ENCODE results near the gene FRMD4A. TPM values are rescaled to one million over a fixed set of nuclear protein-coding genes. Genes with fewer than 3 reads are reported as not detected.

FRMD4A gene
- total and polyA plus RNA-seq, 12 donors, result 9.1 to 29.6 (median 14.6) TPM

DNA sequence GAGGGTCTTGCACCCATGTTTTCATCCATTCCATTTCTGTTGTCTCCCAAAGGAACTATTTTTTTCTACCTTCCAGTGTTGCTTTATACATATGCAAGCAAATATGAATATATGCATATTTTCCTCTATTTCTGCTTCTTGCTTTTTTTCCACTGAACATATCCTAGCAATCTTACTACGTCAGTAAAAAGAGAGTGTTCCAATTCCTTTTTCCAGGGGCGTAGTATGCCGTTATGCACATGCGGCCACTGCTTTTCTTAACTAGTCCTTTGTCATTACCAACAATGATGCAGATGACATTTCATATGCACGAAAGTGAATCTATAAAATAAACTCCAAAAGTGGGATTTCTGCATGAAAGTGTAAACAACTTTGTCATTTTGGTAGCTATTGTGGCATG is 40.2 kb upstream of the FRMD4A start:
- H3K9me3 ChIP-seq (replicated peaks in 1 of 3), result no peaks in the 10 kb centered on the region
- H3K4me3 ChIP-seq, result no peak overlapping the region
- DNase-seq, result no peak
- 76 to 87% (median 82%) methylated on average over 5 of the region's 5 CpGs for WGBS, 4 donors
- H3K4me1 ChIP-seq (replicated peaks in 1 of 2), result no peaks in the 10 kb centered on the region
- TF ChIP-seq POLR2A (IDR thresholded peaks at IDR 0.05) (no peak), CTCF (IDR thresholded peaks at IDR 0.05) (no peak)
- no peaks in the 10 kb centered on the region for H3K36me3 ChIP-seq (replicated peaks in 1 of 2)
- intact Hi-C loops (cut with DNase I), result no loop called here
- no peak overlapping the region for H3K27ac ChIP-seq
- H3K27me3 ChIP-seq, result no peaks in the 10 kb centered on the region

GRCh38 chr10:14369906-14370305 is 39.2 kb upstream of the FRMD4A start:
- Histone ChIP-seq H3K4me3 (no peak overlapping the region), H3K4me1 (replicated peaks in 1 of 2) (no peaks in the 10 kb centered on the region), H3K9me3 (replicated peaks in 1 of 3) (no peaks in the 10 kb centered on the region), H3K36me3 (replicated peaks in 1 of 2) (no peaks in the 10 kb centered on the region), H3K27me3 (no peaks in the 10 kb centered on the region), H3K27ac (no peak overlapping the region)
- TF ChIP-seq POLR2A (IDR thresholded peaks at IDR 0.05) (no peak), CTCF (IDR thresholded peaks at IDR 0.05) (no peak)
- intact Hi-C loops (cut with DNase I), result no loop called here
- no peak for DNase-seq

DNA sequence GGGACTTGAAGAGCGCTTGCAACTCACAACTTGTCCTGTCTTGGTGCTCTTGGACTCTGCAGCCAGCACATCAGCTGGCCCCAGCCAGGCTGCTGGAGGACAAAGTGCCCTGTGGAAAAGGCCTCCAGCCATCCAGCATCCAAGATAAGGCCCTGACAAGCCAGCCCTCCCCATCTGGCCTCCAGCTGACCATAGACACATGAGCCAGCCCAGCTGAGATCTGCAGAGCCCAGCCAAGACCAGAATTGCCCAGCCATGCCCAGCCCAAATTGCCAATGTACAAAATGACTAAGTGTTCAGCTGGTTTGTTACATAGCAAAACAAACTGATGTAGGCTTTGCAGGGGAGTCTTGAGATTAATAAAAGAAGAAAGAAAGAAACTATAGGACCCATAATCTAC is 36.0 kb upstream of the FRMD4A start:
- H3K27ac ChIP-seq, result no peak overlapping the region
- WGBS, 4 donors, result 100% methylated on average over 1 of the region's 1 CpG; no CpG with 5 or more reads in 1 of the 4 donors
- no peaks in the 10 kb centered on the region for H3K9me3 ChIP-seq (replicated peaks in 1 of 3)
- H3K4me3 ChIP-seq, result no peak overlapping the region
- H3K36me3 ChIP-seq (replicated peaks in 1 of 2), result no peaks in the 10 kb centered on the region
- no peaks in the 10 kb centered on the region for H3K4me1 ChIP-seq (replicated peaks in 1 of 2)
- H3K27me3 ChIP-seq, result no peaks in the 10 kb centered on the region
- DNase-seq, result no peak
- TF ChIP-seq POLR2A (IDR thresholded peaks at IDR 0.05), result no peak
- no peak for TF ChIP-seq CTCF (IDR thresholded peaks at IDR 0.05)
- intact Hi-C loops (cut with DNase I), result no loop called here

GRCh38 chr10:14365266-14365665 is 34.5 kb upstream of the FRMD4A start:
- TF ChIP-seq POLR2A (IDR thresholded peaks at IDR 0.05), result no peak
- no peak for TF ChIP-seq CTCF (IDR thresholded peaks at IDR 0.05)
- Histone ChIP-seq H3K27ac (no peak overlapping the region), H3K27me3 (no peaks in the 10 kb centered on the region), H3K4me3 (no peak overlapping the region), H3K36me3 (replicated peaks in 1 of 2) (no peaks in the 10 kb centered on the region), H3K9me3 (replicated peaks in 1 of 3) (no peaks in the 10 kb centered on the region), H3K4me1 (replicated peaks in 1 of 2) (no peaks in the 10 kb centered on the region)
- DNase-seq, result no peak
- intact Hi-C loops (cut with DNase I), result no loop called here
- WGBS, 4 donors, result 77 to 81% (median 79%) methylated on average over 6 of the region's 6 CpGs
